HCT116 (cell line): Measurements from ENCODE around the gene UPF2.

Experiments
- ATF3 ChIP-seq: IDR thresholded peaks from 2 replicates; pipeline ENCODE4 v1.6.1; 2012
- CEBPB ChIP-seq: IDR thresholded peaks from 2 replicates; pipeline ENCODE4 v1.6.1; 2012; ENCODE audit warnings: low read depth
- CTCF ChIP-seq, 3 experiments: fragments of 200-600 bp in 1 of 3; sonication (generic) in 1 of 3; IDR thresholded peaks in 2 of 3; conservative IDR thresholded peaks in 1 of 3; 2 replicates each; pipeline ENCODE4 v1.5.1; 2012 to 2017; ENCODE audit warnings: low read depth in 2 of 3, low read length in 2 of 3, antibody characterized with exemption in 1 of 3, borderline replicate concordance in 1 of 3, control low read depth in 1 of 3, mild to moderate bottlenecking in 1 of 3, mixed read lengths in 1 of 3, mixed run types in 1 of 3, moderate library complexity in 1 of 3; ENCODE audit not compliant: insufficient read depth in 1 of 3
- EZH2 ChIP-seq: fragments of 200-600 bp; sonication (generic); IDR thresholded peaks from 2 replicates; pipeline ENCODE4 v1.6.1; 2017; ENCODE audit warnings: antibody characterized with exemption, mixed run types
- MAX ChIP-seq: IDR thresholded peaks from 2 replicates; pipeline ENCODE4 v1.6.1; 2012
- POLR2AphosphoS5 ChIP-seq: IDR thresholded peaks from 2 replicates; pipeline ENCODE4 v1.6.1; 2011; ENCODE audit warnings: mild to moderate bottlenecking, low read depth, low read length, moderate library complexity
- REST ChIP-seq: IDR thresholded peaks from 2 replicates; pipeline ENCODE4 v1.6.1; 2012; ENCODE audit warnings: low read depth
- SP1 ChIP-seq: IDR thresholded peaks from 2 replicates; pipeline ENCODE4 v1.6.1; 2012; ENCODE audit warnings: low read depth
- SRF ChIP-seq: IDR thresholded peaks from 2 replicates; pipeline ENCODE4 v1.6.1; 2012; ENCODE audit warnings: low read depth
- ZBTB33 ChIP-seq: IDR thresholded peaks from 2 replicates; pipeline ENCODE4 v1.6.1; 2011; ENCODE audit warnings: mild to moderate bottlenecking, low read length, moderate library complexity; ENCODE audit not compliant: insufficient replicate concordance; ENCODE audit errors: extremely low read depth

- TF ChIP-seq MAX, result no peak
- TF ChIP-seq SRF, result no peak
- no peak for TF ChIP-seq CTCF (IDR thresholded peaks at IDR 0.05 in 2 of 3, conservative IDR thresholded peaks at IDR 0.05 in 1 of 3; ENCODE audit: borderline replicate concordance in 1 of 3, insufficient read depth in 1 of 3, low read depth in 2 of 3, low read length in 2 of 3)
- TF ChIP-seq POLR2AphosphoS5, result no peak
- no peak for TF ChIP-seq ZBTB33
- no peak for TF ChIP-seq REST
- no peak for TF ChIP-seq EZH2
- no peak for TF ChIP-seq CEBPB
- no peak for TF ChIP-seq ATF3
- TF ChIP-seq SP1, result no peak
These were observed 53.7 kb downstream of the UPF2 start for GRCh38 chr10:11988924-11989323.
